Spleen (tissue), 7 donors: ENCODE data around the gene IFNL4.

Source experiments
- POLR2A ChIP-seq, 3 donors: fragments of 450-650 bp; IDR thresholded peaks; one replicate each; pipeline ENCODE4 v1.5.1; 2017; ENCODE audit warnings: antibody characterized with exemption in 3 of 3, mild to moderate bottlenecking in 1 of 3
- POLR2AphosphoS5 ChIP-seq, 3 donors: sonication (generic); formaldehyde crosslinking; IDR thresholded peaks; one replicate each; pipeline ENCODE4 v1.5.1; 2017; ENCODE audit warnings: antibody characterized with exemption in 3 of 3
- TF ChIP-seq, protein P1 (sequence below), 11 experiments: fragments of 200-600 bp in 7 of 11; fragments of 450-650 bp in 4 of 11; sonication (generic) in 4 of 11; IDR thresholded peaks in 8 of 11; conservative IDR thresholded peaks in 3 of 11; 1 replicate in 7 of 11; 2 replicates in 4 of 11; pipeline versions ENCODE4 v1.4.0 to v1.8.0; 2016 to 2021; ENCODE audit warnings: antibody characterized with exemption in 11 of 11, inconsistent platforms in 4 of 11, mild to moderate bottlenecking in 1 of 11
- donor health status: DM: no; HTN: no; CAD: no; lungs with moderate emphysema.
- donor health status: DM: no; HTN: no; CAD: no.
- donor health status: DM: no; HTN: no; CAD: no.

- TF ChIP-seq, protein P1, sequence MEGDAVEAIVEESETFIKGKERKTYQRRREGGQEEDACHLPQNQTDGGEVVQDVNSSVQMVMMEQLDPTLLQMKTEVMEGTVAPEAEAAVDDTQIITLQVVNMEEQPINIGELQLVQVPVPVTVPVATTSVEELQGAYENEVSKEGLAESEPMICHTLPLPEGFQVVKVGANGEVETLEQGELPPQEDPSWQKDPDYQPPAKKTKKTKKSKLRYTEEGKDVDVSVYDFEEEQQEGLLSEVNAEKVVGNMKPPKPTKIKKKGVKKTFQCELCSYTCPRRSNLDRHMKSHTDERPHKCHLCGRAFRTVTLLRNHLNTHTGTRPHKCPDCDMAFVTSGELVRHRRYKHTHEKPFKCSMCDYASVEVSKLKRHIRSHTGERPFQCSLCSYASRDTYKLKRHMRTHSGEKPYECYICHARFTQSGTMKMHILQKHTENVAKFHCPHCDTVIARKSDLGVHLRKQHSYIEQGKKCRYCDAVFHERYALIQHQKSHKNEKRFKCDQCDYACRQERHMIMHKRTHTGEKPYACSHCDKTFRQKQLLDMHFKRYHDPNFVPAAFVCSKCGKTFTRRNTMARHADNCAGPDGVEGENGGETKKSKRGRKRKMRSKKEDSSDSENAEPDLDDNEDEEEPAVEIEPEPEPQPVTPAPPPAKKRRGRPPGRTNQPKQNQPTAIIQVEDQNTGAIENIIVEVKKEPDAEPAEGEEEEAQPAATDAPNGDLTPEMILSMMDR (IDR thresholded peaks at IDR 0.05 in 8 of 11, conservative IDR thresholded peaks at IDR 0.05 in 3 of 11) = no peak
- TF ChIP-seq POLR2A (IDR thresholded peaks at IDR 0.05) (no peak), POLR2AphosphoS5 (IDR thresholded peaks at IDR 0.05) (no peak)
Measured at GRCh38 chr19:39262496-39262895, 13.8 kb upstream of the IFNL4 start.
